Fibroblast of skin of right quadriceps (primary cell): Measurements from ENCODE around the gene CCDC83.
"Not testable (repeated sequence)": the region's sequence is repeated elsewhere in the genome, so short reads cannot be mapped to it uniquely, and the experiment has no call there.

Source experiments
- DNase-seq: peaks from one replicate; pipeline ENCODE4 v3.0.0-alpha.2; 2013

The CCDC83 gene

DNA sequence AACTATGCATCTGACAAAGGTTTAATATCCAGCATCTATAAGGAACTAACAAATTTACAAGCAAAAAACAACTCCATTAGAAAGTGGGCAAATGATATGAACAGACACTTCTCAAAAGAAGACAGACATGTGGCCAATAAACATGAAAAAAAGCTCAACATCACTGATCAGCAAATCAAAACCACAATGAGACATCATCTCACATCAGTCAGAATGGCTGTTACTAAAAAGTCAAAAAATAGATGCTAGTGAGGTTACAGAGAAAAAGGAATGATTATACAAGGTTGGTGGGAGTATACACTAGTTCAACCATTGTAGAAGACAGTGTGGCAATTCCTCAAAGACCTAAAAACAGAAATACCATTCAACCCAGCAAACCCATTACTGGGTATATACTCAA, 14.3 kb upstream of the CCDC83 start:
- not testable (repeated sequence) for DNase-seq

DNA sequence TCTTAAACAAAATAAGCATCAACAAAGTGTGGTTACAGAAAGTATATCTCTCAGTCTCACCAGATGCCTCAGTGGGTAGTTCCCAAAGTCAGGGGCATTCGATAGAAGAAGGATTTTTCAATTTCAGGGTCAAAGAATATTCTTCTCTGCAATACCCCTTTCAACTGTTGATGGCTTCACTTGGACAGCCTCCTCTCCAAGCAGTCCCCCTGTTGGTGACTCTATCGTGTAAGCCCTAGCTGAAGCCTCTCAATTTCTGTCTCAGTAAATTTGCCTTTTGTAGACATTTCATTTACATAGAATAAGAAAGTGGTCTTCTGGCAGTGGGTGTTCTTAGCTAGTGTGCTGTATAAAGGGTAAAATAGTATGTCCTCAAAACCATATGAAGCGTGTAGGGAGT, 11.3 kb upstream of the CCDC83 start:
- no peak for DNase-seq

DNA sequence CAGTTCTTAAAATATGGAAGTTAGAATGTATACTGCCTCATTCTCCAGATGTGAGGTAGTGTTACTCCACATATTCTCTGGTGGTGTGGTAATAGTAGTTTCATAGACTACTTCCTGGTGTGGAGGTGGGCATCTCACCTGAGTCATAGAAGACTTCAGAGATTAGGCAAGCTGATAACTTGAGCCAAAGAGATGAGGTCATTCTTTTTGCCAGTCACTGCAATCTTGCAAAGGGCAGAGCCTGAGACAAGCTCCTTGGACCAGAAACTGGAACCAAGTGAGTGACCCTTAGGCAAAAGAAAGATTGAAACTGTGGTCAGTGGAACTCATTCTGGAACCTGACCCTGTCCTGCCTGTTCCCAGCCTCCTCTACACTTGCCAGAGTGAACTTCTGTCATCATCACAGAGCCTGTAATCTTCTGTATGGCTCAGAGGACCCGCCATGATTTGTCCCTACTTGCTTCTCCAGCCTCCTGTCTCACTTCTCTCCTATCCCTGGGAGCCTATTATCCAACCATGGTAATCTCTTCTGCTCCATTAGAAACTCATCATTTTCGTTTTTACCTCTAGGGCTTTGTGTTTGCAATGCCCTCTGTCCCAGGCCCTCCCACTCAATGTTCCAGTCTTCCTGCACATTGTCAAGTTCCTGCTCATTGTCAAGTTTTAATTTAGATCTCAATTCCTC, 10.6 kb upstream of the CCDC83 start:
- peak; percentile 41 for DNase-seq

DNA sequence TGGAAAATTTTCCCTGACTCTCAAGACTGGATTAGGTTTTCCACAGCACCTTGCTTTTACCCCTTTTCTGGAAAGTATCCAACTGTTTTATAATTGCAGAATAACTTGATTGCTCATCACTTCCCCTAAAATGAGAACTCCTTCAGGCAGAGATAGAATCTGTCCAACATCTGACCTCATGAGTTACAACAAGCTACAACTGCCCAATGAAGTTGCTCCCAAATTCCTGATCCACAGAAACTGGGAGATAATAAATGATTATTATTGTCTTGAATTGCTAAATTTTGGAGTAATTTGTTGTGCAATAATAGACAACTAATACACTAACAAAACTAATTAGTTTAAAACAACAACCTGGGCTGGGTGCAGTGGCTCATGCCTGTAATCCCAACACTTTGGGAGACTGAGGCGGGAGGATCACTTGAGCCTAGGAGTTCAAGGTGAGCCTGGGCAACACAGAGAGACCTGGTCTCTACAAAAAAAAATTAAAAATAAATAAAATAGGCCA, 10.0 kb upstream of the CCDC83 start:
- peak; percentile 51 for DNase-seq

DNA sequence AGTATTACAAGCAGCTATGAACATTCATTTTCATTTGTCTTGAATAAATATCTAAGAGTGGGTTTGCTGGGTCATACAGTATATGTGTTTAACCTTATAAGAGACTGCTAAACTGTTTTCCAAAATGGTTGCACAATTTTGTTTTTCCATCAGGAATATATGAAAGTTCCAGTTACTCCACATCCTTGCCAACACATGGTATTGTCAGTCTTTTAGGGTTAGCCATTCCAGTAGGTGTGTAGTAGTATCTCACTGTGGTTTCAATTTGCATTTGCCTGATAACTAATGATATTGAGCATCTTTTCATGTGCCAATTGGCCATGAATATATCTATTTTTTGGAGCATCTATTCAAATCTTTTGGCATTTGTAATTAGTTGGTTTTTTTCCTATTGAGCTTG, 7.7 kb upstream of the CCDC83 start:
- no peak for DNase-seq

DNA sequence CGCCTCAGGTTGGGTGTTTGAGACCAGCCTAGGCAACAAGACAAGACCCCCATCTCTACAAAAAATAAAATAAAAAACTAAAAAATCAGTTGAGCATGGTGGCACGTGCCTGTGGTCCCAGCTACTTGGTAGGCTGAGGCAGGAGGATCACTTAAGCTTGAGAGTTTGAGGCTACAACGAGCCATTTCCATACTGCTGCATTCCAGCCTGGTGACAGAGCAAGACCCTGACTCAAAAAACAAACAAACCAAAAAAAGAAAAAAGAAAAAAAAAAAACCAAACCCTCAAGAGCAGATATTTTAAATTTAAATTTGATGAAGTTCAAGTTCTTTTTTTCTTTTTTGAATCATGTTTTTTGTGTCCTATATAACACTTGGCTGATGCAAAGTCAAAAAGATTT, 7.2 kb upstream of the CCDC83 start:
- DNase-seq, result no peak

DNA sequence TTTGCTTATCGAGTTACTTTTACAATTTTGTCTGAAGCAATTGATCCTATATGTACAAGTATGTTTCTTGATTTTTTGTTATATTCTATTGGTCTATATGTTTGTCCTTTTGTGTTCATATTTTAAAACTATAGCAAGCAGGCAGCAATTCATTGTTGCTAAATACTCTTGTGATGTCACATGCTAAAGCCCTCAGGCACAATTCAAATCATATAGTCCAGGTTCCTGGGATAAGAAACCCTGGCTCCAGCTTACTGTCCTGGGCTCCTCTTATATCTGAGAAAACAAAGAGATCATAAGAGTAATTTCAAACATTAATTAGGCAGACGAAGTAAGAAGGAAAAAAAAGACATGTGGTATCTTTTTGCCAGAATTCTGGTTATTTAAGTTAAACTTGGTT, 6.6 kb upstream of the CCDC83 start:
- DNase-seq, result no peak

DNA sequence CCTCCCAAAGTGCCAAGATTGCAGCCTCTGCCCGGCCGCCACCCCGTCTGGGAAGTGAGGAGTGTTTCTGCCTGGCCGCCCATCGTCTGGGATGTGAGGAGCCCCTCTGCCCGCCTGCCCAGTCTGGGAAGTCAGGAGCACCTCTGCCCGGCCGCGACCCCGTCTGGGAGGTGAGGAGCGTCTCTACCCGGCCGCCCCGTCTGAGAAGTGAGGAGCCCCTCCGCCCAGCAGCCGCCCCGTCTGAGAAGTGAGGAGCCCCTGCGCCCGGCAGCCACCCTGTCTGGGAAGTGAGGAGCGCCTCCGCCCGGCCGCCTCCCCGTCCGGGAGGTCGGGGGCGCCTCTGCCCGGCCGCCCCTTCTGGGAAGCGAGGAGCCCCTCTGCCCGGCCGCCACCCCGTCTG, 2.4 kb upstream of the CCDC83 start:
- not testable (repeated sequence) for DNase-seq

DNA sequence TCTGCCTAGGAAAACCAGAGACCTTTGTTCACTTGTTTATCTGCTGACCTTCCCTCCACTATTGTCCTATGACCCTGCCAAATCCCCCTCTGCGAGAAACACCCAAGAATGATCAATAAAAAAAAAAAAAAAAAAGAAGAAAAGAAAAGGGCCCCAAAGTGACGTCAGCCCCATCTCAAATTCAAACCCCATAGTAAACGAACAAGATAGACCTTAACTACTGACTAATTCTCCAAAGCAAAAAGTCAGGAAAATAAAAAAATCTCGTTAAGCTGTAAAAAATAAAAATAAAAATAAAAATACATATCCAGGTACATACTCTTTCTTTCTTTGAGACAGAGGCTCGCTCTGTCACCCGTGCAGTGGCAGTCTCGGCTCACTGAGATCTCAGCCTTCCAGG, 1.6 kb upstream of the CCDC83 start:
- DNase-seq, result not testable (repeated sequence)

DNA sequence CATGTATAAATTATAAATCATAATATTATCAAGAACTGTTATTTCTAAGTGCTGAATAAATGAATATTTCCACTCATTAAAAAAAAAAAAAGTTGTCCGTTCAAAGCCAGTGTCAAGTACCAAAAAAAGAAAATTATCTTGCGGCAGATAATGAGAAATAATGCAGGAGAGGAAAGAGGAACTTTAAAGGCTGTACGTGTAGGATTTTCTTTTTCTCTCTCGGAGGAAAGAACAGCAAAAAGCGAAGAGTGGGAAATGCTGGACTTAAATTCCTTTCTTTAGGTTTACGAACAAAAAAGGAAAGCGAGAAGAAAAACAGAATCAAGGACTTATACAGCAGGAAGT, 999 bp upstream of the CCDC83 start:
- DNase-seq, result no peak

DNA sequence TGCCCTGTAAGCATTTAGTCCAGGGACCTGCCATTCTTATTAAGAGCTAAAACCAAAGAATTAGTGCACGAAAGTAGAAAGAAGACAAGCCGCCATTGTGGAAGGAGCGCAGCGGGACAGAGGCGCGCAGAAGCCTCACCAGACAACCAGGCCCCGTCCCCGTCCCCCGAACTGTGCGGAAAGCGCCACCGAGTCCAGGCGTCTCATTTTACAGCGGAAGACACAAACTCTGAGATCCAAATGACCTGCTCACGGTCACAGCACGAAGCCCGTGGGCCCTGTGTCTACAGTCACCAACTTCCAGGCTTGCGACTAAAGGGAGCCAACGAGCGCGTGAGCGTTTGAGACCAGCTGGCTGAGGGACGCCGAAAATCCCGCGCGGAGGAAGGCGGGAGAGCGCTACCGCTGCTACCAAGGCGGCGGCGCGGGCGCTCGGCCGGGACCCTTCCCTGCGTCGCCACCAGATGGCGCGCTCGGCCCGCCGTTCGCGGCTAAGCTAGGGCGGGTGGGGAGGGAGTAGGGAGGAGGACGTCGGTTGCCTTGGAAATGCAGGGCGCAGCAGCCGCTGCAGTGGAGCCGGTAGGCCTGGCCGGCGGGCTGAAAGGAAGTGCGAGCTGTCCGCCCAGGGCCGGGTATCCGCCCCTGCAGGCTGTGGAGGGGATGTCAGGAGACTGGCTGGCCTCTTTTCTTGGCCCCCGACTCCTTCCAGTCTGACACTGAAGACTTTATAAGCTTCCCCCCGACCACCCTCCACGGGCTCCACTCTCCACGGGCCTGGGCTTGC, 434 bp upstream of the CCDC83 start:
- DNase-seq, result peak; percentile 92

DNA sequence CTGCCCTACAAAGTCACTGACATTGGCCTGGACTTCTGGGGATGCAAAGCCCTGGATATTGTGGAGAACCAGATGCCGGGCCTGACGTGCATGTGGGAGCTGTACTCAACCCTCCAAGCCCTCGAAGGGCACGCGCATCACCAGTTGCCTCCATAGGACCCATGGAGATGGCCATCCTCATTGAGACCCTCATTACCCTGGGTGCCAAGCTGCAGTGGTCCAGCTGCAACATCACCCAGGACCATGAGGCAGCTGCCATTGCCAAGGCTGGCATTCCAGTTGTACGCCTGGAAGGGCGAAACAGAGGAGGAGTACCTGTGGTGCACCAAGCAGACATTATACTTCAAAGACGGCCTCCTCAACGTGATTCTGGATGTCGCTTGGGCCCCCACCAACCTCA, 1.9 kb downstream of the CCDC83 start:
- no peak for DNase-seq

DNA sequence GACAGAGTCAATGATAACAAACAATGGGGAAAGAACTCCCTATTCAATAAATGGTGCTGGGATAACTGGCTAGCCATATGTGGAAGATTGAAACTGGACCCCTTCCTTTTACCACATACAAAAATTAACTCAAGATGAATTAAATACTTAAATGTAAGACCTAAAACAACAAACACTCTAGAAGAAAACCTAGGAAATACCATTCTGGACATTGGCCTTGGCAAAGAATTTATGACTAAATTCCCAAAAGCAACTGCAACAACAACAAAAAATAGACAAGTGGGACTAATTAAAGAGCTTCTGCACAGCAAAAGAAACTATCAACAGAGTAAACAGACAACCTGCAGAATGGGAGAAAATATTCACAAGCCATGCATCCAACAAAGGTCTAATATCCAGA, 4.4 kb downstream of the CCDC83 start:
- DNase-seq, result not testable (repeated sequence)

DNA sequence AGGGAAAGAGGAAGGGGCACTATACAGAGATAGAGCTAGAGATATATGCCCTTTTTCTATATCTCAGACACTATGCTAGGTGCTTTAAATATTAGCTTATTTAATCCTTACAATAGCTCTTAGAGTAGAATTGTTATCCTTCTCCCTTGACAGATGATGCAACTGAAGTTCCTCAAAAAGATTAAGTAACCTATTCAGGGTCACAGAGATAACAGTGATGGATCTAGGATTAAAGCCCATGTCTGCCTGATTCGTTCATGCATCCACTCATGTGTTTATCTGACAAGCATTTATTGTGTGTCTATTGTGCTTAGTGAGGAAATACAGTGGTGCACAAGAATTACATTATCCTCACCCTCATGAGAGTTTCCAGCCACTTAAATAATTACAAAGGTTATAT, 8.7 kb downstream of the CCDC83 start:
- no peak for DNase-seq

DNA sequence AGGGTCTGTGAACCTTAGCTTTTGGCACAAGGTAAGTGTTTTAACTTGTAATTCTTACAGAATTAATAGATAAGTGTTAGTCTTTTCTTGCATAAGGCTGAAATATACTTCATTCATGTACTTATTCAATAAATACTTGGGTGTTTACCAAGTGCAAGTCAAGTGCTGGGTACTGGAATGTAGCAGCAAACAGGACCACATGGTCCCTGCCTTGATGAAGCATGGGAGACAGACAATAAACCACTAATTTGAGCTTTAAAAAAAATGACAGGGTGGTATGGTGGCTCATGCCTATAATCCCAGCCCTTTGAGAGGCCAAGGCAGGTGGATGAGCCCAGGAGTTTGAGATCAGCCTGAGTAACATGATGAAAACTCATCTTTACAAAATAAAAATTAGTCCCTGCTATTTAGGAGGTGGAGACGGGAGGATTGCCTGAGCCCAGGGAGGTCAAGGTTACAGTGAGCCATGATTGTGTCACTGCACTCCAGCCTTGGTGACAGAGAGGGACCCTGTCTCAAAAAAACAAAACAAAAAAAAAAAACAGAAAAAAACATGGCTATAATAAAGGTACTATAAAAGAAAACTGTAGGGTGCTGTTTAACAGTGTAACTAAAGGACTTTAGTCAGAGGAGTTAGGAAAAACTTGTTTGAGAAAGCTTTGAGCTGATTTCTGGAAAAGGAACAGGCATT, 11.1 kb downstream of the CCDC83 start:
- DNase-seq, result no peak

DNA sequence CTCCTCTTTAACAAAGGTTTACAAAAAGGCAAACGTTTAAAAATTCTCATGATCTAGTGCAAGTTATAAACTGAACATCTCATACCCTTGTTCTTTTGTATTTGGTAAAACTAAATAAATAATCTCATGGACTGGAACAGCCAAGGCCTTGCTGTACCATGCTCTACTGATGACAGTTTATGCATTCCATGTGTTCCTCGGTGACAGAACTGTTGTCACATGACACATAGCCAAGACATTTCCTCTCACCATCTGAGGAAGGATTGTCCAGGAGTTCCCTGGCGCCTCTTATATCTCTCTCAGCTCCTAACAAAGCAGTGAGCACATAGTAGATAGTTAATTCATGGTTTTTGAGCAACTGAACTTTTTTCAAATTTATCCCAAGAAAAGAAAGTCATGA, 12.6 kb downstream of the CCDC83 start:
- peak; percentile 65 for DNase-seq

DNA sequence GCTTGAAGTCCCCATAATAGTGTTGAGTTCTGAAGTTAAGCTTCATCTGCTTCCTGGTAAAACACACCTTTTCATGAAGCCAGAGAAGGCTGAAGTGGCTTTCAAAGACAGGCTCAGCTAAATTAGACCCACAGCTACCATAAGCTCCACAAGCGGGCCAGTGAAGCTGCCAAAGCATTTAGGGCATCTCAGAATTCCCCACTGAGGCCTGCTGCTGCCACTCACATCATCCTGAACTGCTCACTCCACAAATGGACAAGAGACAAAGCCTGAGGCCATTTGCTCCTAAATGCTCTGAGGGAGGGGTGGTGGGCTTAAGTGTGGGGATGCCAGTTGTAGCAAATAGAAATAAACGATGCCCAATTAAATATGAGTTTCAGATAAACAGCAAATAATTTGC, 14.6 kb downstream of the CCDC83 start:
- no peak for DNase-seq

DNA sequence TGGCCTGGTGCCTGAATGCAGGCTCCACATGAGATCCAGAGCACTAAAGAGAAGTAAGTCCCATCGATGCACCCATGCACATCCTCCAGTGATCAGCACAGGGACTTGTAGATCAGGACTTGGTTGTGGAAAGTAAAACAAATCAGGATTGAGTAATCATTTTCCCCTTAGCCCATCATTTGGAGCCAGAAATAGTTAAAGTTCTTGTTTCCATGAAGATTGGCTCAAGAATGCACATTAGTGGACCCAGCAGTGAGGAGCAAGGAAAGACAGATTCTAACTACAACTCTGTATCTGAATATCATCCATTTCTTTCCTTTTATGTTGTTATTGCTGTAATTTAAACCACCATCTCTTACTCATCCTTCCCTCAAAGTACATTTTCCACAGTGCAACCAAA, 19.1 kb downstream of the CCDC83 start:
- peak; percentile 42 for DNase-seq

DNA sequence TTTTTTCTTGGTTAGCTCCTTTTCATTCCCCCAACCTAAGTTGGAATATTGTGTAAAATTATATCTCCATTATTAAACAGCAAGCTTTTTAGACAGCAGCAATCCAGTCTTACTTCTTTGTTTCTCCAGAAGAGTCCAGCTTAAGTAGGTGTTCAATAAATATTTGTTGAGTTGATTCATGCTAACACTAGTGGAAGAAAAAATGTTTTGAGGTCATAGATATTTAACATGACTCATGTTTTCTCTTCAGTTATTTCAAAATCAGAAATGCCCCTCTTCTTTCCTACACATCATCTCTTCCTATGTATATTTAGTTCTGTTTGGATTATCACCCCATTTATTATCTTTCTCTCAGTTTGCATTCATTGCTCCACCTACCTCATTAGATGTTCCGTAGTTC, 20.3 kb downstream of the CCDC83 start:
- peak; percentile 76 for DNase-seq

DNA sequence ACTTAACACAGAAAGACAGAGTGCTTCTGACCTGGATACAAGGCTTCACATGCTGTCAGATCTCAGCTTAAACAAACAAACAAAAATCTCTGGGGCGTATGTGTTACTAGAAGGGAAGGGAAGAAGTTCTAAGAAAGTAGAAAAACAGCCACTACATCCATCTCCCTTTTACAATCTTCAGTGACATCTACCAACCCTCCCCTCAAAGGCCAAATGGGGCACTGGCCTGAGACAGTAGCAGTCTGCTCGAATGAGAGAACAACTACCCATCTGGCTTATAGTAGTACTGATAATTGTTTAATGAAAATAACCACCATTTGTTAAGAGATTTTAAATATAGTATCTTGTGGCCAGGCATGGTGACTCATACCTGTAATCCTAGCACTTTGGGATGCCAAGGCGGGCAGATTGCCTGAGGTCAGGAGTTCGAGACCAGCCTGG, 29.4 kb downstream of the CCDC83 start:
- DNase-seq, result no peak

DNA sequence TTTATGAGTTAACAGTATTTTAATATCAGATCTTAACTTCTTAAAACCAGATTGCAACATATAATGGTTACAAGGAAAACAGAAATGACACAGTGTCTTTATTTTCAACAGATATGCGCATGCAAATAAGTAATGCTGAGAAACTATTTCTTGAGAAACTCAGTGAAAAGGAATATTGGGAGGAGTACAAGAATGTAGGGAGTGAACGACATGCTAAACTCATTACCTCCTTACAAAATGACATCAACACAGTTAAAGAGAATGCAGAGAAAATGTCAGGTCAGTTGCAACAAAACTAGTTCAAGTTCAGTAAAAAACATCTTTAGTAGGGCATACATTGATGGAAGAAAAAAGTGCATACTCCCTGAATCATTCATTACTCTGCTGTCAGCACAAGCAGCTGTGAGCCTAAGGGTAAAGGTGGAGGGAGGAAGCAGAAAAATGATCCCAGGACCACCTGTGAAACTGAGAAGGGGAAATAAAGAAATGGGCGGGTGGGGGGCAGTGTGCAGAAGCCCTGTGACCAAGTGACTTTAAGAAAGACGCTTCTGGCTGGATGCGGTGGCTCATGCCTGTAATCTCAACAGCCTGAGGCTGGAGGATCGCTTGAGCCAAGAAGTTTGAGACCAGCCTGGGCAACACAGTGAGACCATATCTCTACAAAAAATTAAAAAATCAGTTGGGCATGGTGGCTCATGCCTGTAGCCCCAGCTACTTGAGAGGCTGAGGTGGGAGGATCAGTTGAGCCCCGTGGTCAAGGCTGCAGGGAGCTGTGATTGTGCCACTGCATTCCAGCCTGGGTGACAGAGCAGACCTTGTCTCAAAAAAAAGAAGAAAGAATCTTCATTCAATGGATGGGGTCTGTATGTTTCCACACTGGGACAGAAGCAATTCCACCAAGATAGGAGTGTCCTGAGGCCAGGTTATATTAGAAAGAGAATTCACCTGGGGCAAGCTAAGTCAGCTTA, 31.2 kb downstream of the CCDC83 start:
- DNase-seq, result peak; percentile 74

DNA sequence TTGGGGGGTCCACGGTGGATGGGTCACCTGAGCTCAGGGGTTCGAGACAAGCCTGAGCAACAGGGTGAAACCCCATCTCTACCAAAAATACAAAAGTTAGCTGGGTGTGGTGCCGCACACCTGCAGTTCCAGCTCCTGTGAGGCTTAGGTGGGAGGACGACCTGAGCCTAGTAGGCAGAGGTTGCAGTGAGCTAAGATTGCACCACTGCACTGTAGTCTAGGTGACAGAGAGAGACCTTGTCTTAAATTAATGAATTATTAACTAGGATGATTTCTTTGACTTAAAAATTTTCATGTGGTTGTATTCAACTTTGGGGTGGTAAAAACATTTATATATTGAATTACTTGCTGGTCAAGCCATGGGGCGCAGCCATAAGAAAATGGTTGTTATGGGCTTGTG, 33.9 kb downstream of the CCDC83 start:
- DNase-seq, result no peak
